Colonic mucosa (tissue), 4 donors: ENCODE results near the gene WFIKKN2. TPM values are rescaled to one million over a fixed set of nuclear protein-coding genes. Genes with fewer than 3 reads are reported as not detected.

Experiments used
- DNase-seq: peaks from one replicate; pipeline ENCODE4 v3.0.0-alpha.2; 2020
- H3K27ac ChIP-seq: fragments of 200-600 bp; one replicate; pipeline ENCODE4 v1.8.0; 2021
- H3K27me3 ChIP-seq: fragments of 200-600 bp; one replicate; pipeline ENCODE4 v1.8.0; 2021
- H3K36me3 ChIP-seq: fragments of 200-600 bp; one replicate; pipeline ENCODE4 v1.8.0; 2021
- H3K4me1 ChIP-seq: fragments of 200-600 bp; one replicate; pipeline ENCODE4 v1.8.0; 2021; ENCODE audit warnings: mild to moderate bottlenecking
- H3K4me3 ChIP-seq: fragments of 200-600 bp; one replicate; pipeline ENCODE4 v1.8.0; 2021
- H3K9ac ChIP-seq, 2 donors: one replicate each; pipeline ENCODE4 v1.7.0; 2013; ENCODE audit warnings: control low read depth in 2 of 2, low read depth in 2 of 2, low read length in 2 of 2
- H3K9me3 ChIP-seq: fragments of 200-600 bp; one replicate; pipeline ENCODE4 v1.8.0; 2021
- CTCF ChIP-seq: fragments of 200-600 bp; IDR thresholded peaks from one replicate; pipeline ENCODE4 v1.8.0; 2022; ENCODE audit warnings: antibody characterized with exemption, mild to moderate bottlenecking
- intact Hi-C: fragments of 100-400 bp; cut with DNase I; formaldehyde crosslinking; loops from one replicate; pipeline ENCODE4 v1.14.1; 2022
- total RNA-seq, 2 donors: library from RNA; stranded (reverse); fragmentation: NEBNext Ultra II Directional in 1 of 2; extraction: Animal tissue kit (Norgen Biotek cat#: 25700) in 1 of 2; gene quantifications; one replicate each; pipeline ENCODE4 v1.2.1, GENCODE V29; 2021
- donor health status: healthy.
- donor health status: DM: no; HTN: no; CAD: no.
- donor health status: DM: no; HTN: no; CAD: no.

Gene WFIKKN2
- total RNA-seq, 2 donors from 2014 or later, result 0.10 to 0.13 TPM

GRCh38 chr17:50836826-50837225 lies 1.4 kb downstream of the WFIKKN2 start:
- intact Hi-C loops, result no loop called here
- H3K4me3 ChIP-seq, result no peak overlapping the region
- DNase-seq, result no peak
- no peak overlapping the region for H3K27ac ChIP-seq
- TF ChIP-seq CTCF, result no peak
- H3K4me1 ChIP-seq, result no peaks in the 10 kb centered on the region
- H3K36me3 ChIP-seq, result no peaks in the 10 kb centered on the region
- no peaks in the 10 kb centered on the region for H3K27me3 ChIP-seq
- H3K9ac ChIP-seq, result no peak overlapping the region
- no peaks in the 10 kb centered on the region for H3K9me3 ChIP-seq

GRCh38 chr17:50837286-50837979 lies 2.0 kb downstream of the WFIKKN2 start:
- Histone ChIP-seq H3K36me3 (no peaks in the 10 kb centered on the region), H3K27ac (no peak overlapping the region), H3K27me3 (no peaks in the 10 kb centered on the region), H3K4me3 (no peak overlapping the region), H3K9me3 (no peaks in the 10 kb centered on the region), H3K4me1 (no peaks in the 10 kb centered on the region), H3K9ac (no peak overlapping the region)
- no peak for TF ChIP-seq CTCF
- no peak for DNase-seq
- intact Hi-C loops, result no loop called here

GRCh38 chr17:50837980-50838954 lies 2.9 kb downstream of the WFIKKN2 start:
- H3K9ac ChIP-seq, result no peak overlapping the region
- no peaks in the 10 kb centered on the region for H3K9me3 ChIP-seq
- no peak for DNase-seq
- no peaks in the 10 kb centered on the region for H3K27me3 ChIP-seq
- H3K27ac ChIP-seq, result no peak overlapping the region
- H3K36me3 ChIP-seq, result no peaks in the 10 kb centered on the region
- no peak for TF ChIP-seq CTCF
- H3K4me1 ChIP-seq, result no peaks in the 10 kb centered on the region
- H3K4me3 ChIP-seq, result no peak overlapping the region
- intact Hi-C loops, result no loop called here

- H3K4me1 ChIP-seq, result no peaks in the 10 kb centered on the region
- no peak overlapping the region for H3K9ac ChIP-seq
- no peak overlapping the region for H3K4me3 ChIP-seq
- H3K9me3 ChIP-seq, result no peaks in the 10 kb centered on the region
- intact Hi-C loops, result loop anchor here (5.0 kb wide), 1 partner anchor 292 kb away; the partner anchor contains the start of gene SPATA20
- H3K27me3 ChIP-seq, result no peaks in the 10 kb centered on the region
- no peak overlapping the region for H3K27ac ChIP-seq
- DNase-seq, result no peak
- no peaks in the 10 kb centered on the region for H3K36me3 ChIP-seq
- no peak for TF ChIP-seq CTCF
Measured at GRCh38 chr17:50839591-50840310, 4.4 kb downstream of the WFIKKN2 start.

- no peak overlapping the region for H3K9ac ChIP-seq
Measured at GRCh38 chr17:50840311-50840851, 5.0 kb downstream of the WFIKKN2 start.

More at GRCh38 chr17:50840311-50840851, 5.0 kb downstream of the WFIKKN2 start:
- H3K27me3 ChIP-seq, result no peaks in the 10 kb centered on the region
- H3K27ac ChIP-seq, result no peak overlapping the region
- no peaks in the 10 kb centered on the region for H3K4me1 ChIP-seq
- H3K9me3 ChIP-seq, result no peaks in the 10 kb centered on the region
- intact Hi-C loops, result loop anchor here (5.0 kb wide), 1 partner anchor 293 kb away; the partner anchor contains the start of gene SPATA20
- no peak overlapping the region for H3K4me3 ChIP-seq
- no peak for DNase-seq
- no peaks in the 10 kb centered on the region for H3K36me3 ChIP-seq
- TF ChIP-seq CTCF, result no peak
